GM21528 (cell line): ENCODE data around the gene CCDC83.
A peak's percentile ranks its signal among the peaks of the same experiment; 100 is the strongest.
"Not testable (repeated sequence)": the region's sequence is repeated elsewhere in the genome, so short reads cannot be mapped to it uniquely, and the experiment has no call there.

Experiments
- ATAC-seq: cut with Tn5 transposase; IDR thresholded peaks from one replicate; pipeline ENCODE4 v1.9.1; 2021; ENCODE audit warnings: mild to moderate bottlenecking, moderate library complexity; ENCODE audit not compliant: unreplicated experiment, low FRiP score

CCDC83 gene

DNA sequence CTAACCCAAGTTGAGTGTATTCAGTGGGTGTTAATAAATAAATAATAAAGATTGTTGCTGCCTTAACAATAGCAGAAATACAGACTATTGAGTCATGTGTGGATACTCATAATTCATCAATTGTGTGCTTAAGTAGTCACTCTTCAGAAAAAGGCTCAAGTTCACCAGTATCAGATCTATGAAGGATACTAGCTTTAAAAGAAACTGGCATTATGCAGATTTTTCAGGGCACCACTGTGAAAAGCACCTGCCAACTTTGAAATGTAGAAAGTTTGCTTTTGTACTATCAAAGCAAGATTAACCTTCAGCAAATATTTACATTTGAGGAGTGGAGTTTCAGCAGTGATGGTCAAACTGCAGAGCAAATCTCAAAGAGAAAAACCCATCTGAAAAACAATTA lies 24.1 kb upstream of the CCDC83 start:
- ATAC-seq: no peak

DNA sequence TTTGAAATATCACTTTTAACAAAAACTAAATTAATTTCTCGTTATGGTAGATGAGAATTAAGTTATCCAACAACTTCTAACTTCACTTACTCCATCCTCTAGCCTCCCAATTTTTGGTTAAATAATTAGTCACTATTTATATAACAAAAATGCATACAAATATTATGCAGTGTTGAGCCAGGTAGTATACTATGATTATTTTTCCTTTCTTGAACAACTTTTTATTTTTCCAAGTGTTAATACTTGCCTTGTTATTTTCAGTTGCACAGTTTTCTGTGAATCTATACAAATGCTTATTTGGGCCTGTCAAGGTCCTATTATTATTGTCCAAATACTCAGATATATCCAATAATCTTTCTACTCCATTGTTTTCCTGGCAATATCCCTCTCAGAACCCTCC lies 19.9 kb upstream of the CCDC83 start:
- ATAC-seq: no peak

DNA sequence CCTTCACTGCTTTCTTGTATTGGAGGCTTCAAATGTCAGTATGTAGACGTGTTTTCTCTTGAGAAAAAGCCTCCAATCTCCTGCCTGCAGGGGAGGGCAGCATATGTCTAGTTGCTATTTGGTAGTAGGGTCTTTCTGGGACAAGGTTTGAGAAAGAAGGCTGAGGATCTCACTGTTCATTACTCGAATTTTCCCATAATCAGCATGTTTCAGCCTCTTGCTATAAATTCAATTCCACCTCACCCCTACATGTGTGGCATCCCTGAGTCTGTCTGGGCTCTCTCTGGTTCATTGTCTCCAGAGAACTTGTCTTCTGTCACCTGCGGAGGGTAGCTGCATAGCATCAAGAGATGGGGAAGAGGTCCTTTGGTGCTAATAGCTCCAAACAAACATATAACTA lies 19.5 kb upstream of the CCDC83 start:
- ATAC-seq: no peak

DNA sequence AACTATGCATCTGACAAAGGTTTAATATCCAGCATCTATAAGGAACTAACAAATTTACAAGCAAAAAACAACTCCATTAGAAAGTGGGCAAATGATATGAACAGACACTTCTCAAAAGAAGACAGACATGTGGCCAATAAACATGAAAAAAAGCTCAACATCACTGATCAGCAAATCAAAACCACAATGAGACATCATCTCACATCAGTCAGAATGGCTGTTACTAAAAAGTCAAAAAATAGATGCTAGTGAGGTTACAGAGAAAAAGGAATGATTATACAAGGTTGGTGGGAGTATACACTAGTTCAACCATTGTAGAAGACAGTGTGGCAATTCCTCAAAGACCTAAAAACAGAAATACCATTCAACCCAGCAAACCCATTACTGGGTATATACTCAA lies 14.3 kb upstream of the CCDC83 start:
- ATAC-seq: not testable (repeated sequence)

DNA sequence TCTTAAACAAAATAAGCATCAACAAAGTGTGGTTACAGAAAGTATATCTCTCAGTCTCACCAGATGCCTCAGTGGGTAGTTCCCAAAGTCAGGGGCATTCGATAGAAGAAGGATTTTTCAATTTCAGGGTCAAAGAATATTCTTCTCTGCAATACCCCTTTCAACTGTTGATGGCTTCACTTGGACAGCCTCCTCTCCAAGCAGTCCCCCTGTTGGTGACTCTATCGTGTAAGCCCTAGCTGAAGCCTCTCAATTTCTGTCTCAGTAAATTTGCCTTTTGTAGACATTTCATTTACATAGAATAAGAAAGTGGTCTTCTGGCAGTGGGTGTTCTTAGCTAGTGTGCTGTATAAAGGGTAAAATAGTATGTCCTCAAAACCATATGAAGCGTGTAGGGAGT lies 11.3 kb upstream of the CCDC83 start:
- no peak for ATAC-seq

DNA sequence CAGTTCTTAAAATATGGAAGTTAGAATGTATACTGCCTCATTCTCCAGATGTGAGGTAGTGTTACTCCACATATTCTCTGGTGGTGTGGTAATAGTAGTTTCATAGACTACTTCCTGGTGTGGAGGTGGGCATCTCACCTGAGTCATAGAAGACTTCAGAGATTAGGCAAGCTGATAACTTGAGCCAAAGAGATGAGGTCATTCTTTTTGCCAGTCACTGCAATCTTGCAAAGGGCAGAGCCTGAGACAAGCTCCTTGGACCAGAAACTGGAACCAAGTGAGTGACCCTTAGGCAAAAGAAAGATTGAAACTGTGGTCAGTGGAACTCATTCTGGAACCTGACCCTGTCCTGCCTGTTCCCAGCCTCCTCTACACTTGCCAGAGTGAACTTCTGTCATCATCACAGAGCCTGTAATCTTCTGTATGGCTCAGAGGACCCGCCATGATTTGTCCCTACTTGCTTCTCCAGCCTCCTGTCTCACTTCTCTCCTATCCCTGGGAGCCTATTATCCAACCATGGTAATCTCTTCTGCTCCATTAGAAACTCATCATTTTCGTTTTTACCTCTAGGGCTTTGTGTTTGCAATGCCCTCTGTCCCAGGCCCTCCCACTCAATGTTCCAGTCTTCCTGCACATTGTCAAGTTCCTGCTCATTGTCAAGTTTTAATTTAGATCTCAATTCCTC lies 10.6 kb upstream of the CCDC83 start:
- ATAC-seq: no peak

DNA sequence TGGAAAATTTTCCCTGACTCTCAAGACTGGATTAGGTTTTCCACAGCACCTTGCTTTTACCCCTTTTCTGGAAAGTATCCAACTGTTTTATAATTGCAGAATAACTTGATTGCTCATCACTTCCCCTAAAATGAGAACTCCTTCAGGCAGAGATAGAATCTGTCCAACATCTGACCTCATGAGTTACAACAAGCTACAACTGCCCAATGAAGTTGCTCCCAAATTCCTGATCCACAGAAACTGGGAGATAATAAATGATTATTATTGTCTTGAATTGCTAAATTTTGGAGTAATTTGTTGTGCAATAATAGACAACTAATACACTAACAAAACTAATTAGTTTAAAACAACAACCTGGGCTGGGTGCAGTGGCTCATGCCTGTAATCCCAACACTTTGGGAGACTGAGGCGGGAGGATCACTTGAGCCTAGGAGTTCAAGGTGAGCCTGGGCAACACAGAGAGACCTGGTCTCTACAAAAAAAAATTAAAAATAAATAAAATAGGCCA lies 10.0 kb upstream of the CCDC83 start:
- ATAC-seq: no peak

DNA sequence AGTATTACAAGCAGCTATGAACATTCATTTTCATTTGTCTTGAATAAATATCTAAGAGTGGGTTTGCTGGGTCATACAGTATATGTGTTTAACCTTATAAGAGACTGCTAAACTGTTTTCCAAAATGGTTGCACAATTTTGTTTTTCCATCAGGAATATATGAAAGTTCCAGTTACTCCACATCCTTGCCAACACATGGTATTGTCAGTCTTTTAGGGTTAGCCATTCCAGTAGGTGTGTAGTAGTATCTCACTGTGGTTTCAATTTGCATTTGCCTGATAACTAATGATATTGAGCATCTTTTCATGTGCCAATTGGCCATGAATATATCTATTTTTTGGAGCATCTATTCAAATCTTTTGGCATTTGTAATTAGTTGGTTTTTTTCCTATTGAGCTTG lies 7.7 kb upstream of the CCDC83 start:
- ATAC-seq: no peak

DNA sequence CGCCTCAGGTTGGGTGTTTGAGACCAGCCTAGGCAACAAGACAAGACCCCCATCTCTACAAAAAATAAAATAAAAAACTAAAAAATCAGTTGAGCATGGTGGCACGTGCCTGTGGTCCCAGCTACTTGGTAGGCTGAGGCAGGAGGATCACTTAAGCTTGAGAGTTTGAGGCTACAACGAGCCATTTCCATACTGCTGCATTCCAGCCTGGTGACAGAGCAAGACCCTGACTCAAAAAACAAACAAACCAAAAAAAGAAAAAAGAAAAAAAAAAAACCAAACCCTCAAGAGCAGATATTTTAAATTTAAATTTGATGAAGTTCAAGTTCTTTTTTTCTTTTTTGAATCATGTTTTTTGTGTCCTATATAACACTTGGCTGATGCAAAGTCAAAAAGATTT lies 7.2 kb upstream of the CCDC83 start:
- no peak for ATAC-seq

DNA sequence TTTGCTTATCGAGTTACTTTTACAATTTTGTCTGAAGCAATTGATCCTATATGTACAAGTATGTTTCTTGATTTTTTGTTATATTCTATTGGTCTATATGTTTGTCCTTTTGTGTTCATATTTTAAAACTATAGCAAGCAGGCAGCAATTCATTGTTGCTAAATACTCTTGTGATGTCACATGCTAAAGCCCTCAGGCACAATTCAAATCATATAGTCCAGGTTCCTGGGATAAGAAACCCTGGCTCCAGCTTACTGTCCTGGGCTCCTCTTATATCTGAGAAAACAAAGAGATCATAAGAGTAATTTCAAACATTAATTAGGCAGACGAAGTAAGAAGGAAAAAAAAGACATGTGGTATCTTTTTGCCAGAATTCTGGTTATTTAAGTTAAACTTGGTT lies 6.6 kb upstream of the CCDC83 start:
- ATAC-seq: no peak

DNA sequence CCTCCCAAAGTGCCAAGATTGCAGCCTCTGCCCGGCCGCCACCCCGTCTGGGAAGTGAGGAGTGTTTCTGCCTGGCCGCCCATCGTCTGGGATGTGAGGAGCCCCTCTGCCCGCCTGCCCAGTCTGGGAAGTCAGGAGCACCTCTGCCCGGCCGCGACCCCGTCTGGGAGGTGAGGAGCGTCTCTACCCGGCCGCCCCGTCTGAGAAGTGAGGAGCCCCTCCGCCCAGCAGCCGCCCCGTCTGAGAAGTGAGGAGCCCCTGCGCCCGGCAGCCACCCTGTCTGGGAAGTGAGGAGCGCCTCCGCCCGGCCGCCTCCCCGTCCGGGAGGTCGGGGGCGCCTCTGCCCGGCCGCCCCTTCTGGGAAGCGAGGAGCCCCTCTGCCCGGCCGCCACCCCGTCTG lies 2.4 kb upstream of the CCDC83 start:
- ATAC-seq: not testable (repeated sequence)

DNA sequence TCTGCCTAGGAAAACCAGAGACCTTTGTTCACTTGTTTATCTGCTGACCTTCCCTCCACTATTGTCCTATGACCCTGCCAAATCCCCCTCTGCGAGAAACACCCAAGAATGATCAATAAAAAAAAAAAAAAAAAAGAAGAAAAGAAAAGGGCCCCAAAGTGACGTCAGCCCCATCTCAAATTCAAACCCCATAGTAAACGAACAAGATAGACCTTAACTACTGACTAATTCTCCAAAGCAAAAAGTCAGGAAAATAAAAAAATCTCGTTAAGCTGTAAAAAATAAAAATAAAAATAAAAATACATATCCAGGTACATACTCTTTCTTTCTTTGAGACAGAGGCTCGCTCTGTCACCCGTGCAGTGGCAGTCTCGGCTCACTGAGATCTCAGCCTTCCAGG lies 1.6 kb upstream of the CCDC83 start:
- not testable (repeated sequence) for ATAC-seq

DNA sequence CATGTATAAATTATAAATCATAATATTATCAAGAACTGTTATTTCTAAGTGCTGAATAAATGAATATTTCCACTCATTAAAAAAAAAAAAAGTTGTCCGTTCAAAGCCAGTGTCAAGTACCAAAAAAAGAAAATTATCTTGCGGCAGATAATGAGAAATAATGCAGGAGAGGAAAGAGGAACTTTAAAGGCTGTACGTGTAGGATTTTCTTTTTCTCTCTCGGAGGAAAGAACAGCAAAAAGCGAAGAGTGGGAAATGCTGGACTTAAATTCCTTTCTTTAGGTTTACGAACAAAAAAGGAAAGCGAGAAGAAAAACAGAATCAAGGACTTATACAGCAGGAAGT lies 999 bp upstream of the CCDC83 start:
- no peak for ATAC-seq

DNA sequence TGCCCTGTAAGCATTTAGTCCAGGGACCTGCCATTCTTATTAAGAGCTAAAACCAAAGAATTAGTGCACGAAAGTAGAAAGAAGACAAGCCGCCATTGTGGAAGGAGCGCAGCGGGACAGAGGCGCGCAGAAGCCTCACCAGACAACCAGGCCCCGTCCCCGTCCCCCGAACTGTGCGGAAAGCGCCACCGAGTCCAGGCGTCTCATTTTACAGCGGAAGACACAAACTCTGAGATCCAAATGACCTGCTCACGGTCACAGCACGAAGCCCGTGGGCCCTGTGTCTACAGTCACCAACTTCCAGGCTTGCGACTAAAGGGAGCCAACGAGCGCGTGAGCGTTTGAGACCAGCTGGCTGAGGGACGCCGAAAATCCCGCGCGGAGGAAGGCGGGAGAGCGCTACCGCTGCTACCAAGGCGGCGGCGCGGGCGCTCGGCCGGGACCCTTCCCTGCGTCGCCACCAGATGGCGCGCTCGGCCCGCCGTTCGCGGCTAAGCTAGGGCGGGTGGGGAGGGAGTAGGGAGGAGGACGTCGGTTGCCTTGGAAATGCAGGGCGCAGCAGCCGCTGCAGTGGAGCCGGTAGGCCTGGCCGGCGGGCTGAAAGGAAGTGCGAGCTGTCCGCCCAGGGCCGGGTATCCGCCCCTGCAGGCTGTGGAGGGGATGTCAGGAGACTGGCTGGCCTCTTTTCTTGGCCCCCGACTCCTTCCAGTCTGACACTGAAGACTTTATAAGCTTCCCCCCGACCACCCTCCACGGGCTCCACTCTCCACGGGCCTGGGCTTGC lies 434 bp upstream of the CCDC83 start:
- peak; percentile 98 for ATAC-seq

DNA sequence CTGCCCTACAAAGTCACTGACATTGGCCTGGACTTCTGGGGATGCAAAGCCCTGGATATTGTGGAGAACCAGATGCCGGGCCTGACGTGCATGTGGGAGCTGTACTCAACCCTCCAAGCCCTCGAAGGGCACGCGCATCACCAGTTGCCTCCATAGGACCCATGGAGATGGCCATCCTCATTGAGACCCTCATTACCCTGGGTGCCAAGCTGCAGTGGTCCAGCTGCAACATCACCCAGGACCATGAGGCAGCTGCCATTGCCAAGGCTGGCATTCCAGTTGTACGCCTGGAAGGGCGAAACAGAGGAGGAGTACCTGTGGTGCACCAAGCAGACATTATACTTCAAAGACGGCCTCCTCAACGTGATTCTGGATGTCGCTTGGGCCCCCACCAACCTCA lies 1.9 kb downstream of the CCDC83 start:
- ATAC-seq: no peak

DNA sequence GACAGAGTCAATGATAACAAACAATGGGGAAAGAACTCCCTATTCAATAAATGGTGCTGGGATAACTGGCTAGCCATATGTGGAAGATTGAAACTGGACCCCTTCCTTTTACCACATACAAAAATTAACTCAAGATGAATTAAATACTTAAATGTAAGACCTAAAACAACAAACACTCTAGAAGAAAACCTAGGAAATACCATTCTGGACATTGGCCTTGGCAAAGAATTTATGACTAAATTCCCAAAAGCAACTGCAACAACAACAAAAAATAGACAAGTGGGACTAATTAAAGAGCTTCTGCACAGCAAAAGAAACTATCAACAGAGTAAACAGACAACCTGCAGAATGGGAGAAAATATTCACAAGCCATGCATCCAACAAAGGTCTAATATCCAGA lies 4.4 kb downstream of the CCDC83 start:
- not testable (repeated sequence) for ATAC-seq

DNA sequence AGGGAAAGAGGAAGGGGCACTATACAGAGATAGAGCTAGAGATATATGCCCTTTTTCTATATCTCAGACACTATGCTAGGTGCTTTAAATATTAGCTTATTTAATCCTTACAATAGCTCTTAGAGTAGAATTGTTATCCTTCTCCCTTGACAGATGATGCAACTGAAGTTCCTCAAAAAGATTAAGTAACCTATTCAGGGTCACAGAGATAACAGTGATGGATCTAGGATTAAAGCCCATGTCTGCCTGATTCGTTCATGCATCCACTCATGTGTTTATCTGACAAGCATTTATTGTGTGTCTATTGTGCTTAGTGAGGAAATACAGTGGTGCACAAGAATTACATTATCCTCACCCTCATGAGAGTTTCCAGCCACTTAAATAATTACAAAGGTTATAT lies 8.7 kb downstream of the CCDC83 start:
- no peak for ATAC-seq

DNA sequence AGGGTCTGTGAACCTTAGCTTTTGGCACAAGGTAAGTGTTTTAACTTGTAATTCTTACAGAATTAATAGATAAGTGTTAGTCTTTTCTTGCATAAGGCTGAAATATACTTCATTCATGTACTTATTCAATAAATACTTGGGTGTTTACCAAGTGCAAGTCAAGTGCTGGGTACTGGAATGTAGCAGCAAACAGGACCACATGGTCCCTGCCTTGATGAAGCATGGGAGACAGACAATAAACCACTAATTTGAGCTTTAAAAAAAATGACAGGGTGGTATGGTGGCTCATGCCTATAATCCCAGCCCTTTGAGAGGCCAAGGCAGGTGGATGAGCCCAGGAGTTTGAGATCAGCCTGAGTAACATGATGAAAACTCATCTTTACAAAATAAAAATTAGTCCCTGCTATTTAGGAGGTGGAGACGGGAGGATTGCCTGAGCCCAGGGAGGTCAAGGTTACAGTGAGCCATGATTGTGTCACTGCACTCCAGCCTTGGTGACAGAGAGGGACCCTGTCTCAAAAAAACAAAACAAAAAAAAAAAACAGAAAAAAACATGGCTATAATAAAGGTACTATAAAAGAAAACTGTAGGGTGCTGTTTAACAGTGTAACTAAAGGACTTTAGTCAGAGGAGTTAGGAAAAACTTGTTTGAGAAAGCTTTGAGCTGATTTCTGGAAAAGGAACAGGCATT lies 11.1 kb downstream of the CCDC83 start:
- no peak for ATAC-seq

DNA sequence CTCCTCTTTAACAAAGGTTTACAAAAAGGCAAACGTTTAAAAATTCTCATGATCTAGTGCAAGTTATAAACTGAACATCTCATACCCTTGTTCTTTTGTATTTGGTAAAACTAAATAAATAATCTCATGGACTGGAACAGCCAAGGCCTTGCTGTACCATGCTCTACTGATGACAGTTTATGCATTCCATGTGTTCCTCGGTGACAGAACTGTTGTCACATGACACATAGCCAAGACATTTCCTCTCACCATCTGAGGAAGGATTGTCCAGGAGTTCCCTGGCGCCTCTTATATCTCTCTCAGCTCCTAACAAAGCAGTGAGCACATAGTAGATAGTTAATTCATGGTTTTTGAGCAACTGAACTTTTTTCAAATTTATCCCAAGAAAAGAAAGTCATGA lies 12.6 kb downstream of the CCDC83 start:
- no peak for ATAC-seq

DNA sequence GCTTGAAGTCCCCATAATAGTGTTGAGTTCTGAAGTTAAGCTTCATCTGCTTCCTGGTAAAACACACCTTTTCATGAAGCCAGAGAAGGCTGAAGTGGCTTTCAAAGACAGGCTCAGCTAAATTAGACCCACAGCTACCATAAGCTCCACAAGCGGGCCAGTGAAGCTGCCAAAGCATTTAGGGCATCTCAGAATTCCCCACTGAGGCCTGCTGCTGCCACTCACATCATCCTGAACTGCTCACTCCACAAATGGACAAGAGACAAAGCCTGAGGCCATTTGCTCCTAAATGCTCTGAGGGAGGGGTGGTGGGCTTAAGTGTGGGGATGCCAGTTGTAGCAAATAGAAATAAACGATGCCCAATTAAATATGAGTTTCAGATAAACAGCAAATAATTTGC lies 14.6 kb downstream of the CCDC83 start:
- no peak for ATAC-seq

DNA sequence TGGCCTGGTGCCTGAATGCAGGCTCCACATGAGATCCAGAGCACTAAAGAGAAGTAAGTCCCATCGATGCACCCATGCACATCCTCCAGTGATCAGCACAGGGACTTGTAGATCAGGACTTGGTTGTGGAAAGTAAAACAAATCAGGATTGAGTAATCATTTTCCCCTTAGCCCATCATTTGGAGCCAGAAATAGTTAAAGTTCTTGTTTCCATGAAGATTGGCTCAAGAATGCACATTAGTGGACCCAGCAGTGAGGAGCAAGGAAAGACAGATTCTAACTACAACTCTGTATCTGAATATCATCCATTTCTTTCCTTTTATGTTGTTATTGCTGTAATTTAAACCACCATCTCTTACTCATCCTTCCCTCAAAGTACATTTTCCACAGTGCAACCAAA lies 19.1 kb downstream of the CCDC83 start:
- no peak for ATAC-seq

DNA sequence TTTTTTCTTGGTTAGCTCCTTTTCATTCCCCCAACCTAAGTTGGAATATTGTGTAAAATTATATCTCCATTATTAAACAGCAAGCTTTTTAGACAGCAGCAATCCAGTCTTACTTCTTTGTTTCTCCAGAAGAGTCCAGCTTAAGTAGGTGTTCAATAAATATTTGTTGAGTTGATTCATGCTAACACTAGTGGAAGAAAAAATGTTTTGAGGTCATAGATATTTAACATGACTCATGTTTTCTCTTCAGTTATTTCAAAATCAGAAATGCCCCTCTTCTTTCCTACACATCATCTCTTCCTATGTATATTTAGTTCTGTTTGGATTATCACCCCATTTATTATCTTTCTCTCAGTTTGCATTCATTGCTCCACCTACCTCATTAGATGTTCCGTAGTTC lies 20.3 kb downstream of the CCDC83 start:
- no peak for ATAC-seq
